HCT116 (cell line): ENCODE data around the gene LAMA4. TPM values are rescaled to one million over a fixed set of nuclear protein-coding genes. Genes with fewer than 3 reads are reported as not detected.

ENCODE experiments used
- ATAC-seq: fragments of 200-7000 bp; cut with Tn5 transposase; 2 replicates; pipeline ENCODE4 v1.9.1; 2020; ENCODE audit warnings: mild to moderate bottlenecking, moderate library complexity
- BruUV-seq: library from RNA; stranded (reverse); fragments of 400-500 nt; replicated peaks from 2 replicates; lab custom pipeline; 2021; lab: Mats Ljungman, UMichigan
- CTCF ChIA-PET: fragments of 300-600 bp; sonication (Branson Sonifier 250); formaldehyde crosslinking; loops from one replicate; lab custom pipeline; 2021; ENCODE audit warnings: antibody characterized with exemption; lab: Charles Lee
- POLR2A ChIA-PET: fragments of 300-600, 350-600 bp; sonication (Branson Sonifier 250); formaldehyde crosslinking; loops from one replicate; lab custom pipeline; 2021; ENCODE audit warnings: antibody characterized with exemption; lab: Charles Lee
- RAD21 ChIA-PET, 2 experiments: fragments of 300-600 bp; sonication (Branson Sonifier 250); formaldehyde crosslinking; loops; one replicate each; lab custom pipeline; 2023; ENCODE audit warnings: low total read pairs in 2 of 2; ENCODE audit not compliant: uncharacterized antibody in 2 of 2, unreplicated experiment in 2 of 2, low non-redundant PET in 1 of 2; lab: Charles Lee
- DNase-seq: peaks from one replicate; pipeline ENCODE4 v3.0.0-alpha.2; 2010; ENCODE audit warnings: low read depth, low spot score
- H2AFZ ChIP-seq: fragments of 200-600 bp; shearing (Covaris generic), sonication (generic); 2 replicates; pipeline ENCODE4 v1.6.1; 2017; ENCODE audit warnings: low read depth, mixed run types, mixed read lengths, antibody characterized with exemption, low read length; ENCODE audit not compliant: poor library complexity, severe bottlenecking
- H3K27ac ChIP-seq: 2 replicates; pipeline ENCODE4 v1.5.1; 2012; ENCODE audit warnings: low read depth, low read length
- H3K27me3 ChIP-seq: fragments of 200-600 bp; sonication (generic); 2 replicates; pipeline ENCODE4 v1.6.1; 2016; ENCODE audit warnings: mixed run types, low read length, mixed read lengths; ENCODE audit not compliant: insufficient read depth
- H3K36me3 ChIP-seq, 2 experiments: fragments of 200-500 bp in 1 of 2; fragments of 200-600 bp in 1 of 2; sonication (Bioruptor generic) in 1 of 2; sonication (generic) in 1 of 2; 2 replicates each; pipeline versions ENCODE4 v1.5.1 to v1.6.1; 2014 to 2016; ENCODE audit warnings: low read length in 2 of 2, inconsistent platforms in 1 of 2, mixed read lengths in 1 of 2, mixed run types in 1 of 2; ENCODE audit not compliant: insufficient read depth in 2 of 2, control insufficient read depth in 1 of 2
- H3K4me1 ChIP-seq, 2 experiments: fragments of 200-600 bp in 1 of 2; sonication (generic) in 1 of 2; 2 replicates each; pipeline versions ENCODE4 v1.5.1 to v1.6.1; 2012 to 2017; ENCODE audit warnings: low read length in 2 of 2, inconsistent platforms in 1 of 2, mild to moderate bottlenecking in 1 of 2, mixed read lengths in 1 of 2, mixed run types in 1 of 2, moderate library complexity in 1 of 2; ENCODE audit not compliant: insufficient read depth in 2 of 2, control insufficient read depth in 1 of 2
- H3K4me2 ChIP-seq: fragments of 200-600 bp; sonication (generic); 2 replicates; pipeline ENCODE4 v1.6.1; 2017; ENCODE audit warnings: mixed run types, low read length, mixed read lengths
- H3K4me3 ChIP-seq, 2 experiments: fragments of 200-600 bp in 1 of 2; sonication (generic) in 1 of 2; replicated peaks in 1 of 2; 2 replicates each; pipeline ENCODE4 v1.5.1; 2011 to 2016; ENCODE audit warnings: low read length in 2 of 2, control low read depth in 1 of 2, low read depth in 1 of 2, mild to moderate bottlenecking in 1 of 2, mixed read lengths in 1 of 2, mixed run types in 1 of 2
- H3K79me2 ChIP-seq: fragments of 200-600 bp; sonication (generic); 2 replicates; pipeline ENCODE4 v1.6.1; 2017; ENCODE audit warnings: mild to moderate bottlenecking, mixed run types, low read length, moderate library complexity, mixed read lengths; ENCODE audit not compliant: insufficient read depth
- H3K9ac ChIP-seq: fragments of 200-600 bp; sonication (generic); 2 replicates; pipeline ENCODE4 v1.6.1; 2016; ENCODE audit warnings: low read length, mixed read lengths
- H3K9me2 ChIP-seq: fragments of 200-600 bp; sonication (generic), shearing (Covaris generic); 2 replicates; pipeline ENCODE4 v1.6.1; 2017; ENCODE audit warnings: mixed run types, mild to moderate bottlenecking, moderate library complexity; ENCODE audit not compliant: insufficient read depth
- H3K9me3 ChIP-seq, 2 experiments: fragments of 200-500 bp in 1 of 2; fragments of 200-600 bp in 1 of 2; sonication (Bioruptor generic) in 1 of 2; sonication (generic) in 1 of 2; 2 replicates each; pipeline ENCODE4 v1.6.1; 2014 to 2017; ENCODE audit warnings: low read length in 2 of 2, mixed read lengths in 2 of 2, inconsistent platforms in 1 of 2, low read depth in 1 of 2, mild to moderate bottlenecking in 1 of 2, mixed run types in 1 of 2, moderate library complexity in 1 of 2; ENCODE audit not compliant: control insufficient read depth in 1 of 2, insufficient read depth in 1 of 2
- H4K20me1 ChIP-seq: fragments of 200-600 bp; sonication (generic), shearing (Covaris generic); 2 replicates; pipeline ENCODE4 v1.6.1; 2017; ENCODE audit warnings: mixed run types, mild to moderate bottlenecking, moderate library complexity; ENCODE audit not compliant: insufficient read depth
- CBX3 ChIP-seq: IDR thresholded peaks from 2 replicates; pipeline ENCODE4 v1.6.1; 2012; ENCODE audit warnings: low read depth
- CEBPB ChIP-seq: IDR thresholded peaks from 2 replicates; pipeline ENCODE4 v1.6.1; 2012; ENCODE audit warnings: low read depth
- EGR1 ChIP-seq: IDR thresholded peaks from 2 replicates; pipeline ENCODE4 v1.6.1; 2012; ENCODE audit warnings: low read depth
- EZH2 ChIP-seq: fragments of 200-600 bp; sonication (generic); IDR thresholded peaks from 2 replicates; pipeline ENCODE4 v1.6.1; 2017; ENCODE audit warnings: antibody characterized with exemption, mixed run types
- EZH2phosphoT487 ChIP-seq: fragments of 200-600 bp; IDR thresholded peaks from 2 replicates; pipeline ENCODE4 v1.6.1; 2018; ENCODE audit warnings: antibody characterized with exemption, borderline replicate concordance
- FOSL1 ChIP-seq: IDR thresholded peaks from 2 replicates; pipeline ENCODE4 v1.6.1; 2012; ENCODE audit warnings: low read depth
- JUND ChIP-seq: IDR thresholded peaks from 2 replicates; pipeline ENCODE4 v1.6.1; 2012
- POLR2A ChIP-seq: IDR thresholded peaks from 2 replicates; pipeline ENCODE4 v1.7.0; 2011; ENCODE audit warnings: borderline replicate concordance; ENCODE audit not compliant: insufficient read depth, insufficient read length; ENCODE audit errors: extremely low read depth
- POLR2AphosphoS5 ChIP-seq: IDR thresholded peaks from 2 replicates; pipeline ENCODE4 v1.6.1; 2011; ENCODE audit warnings: mild to moderate bottlenecking, low read depth, low read length, moderate library complexity
- SIN3A ChIP-seq: IDR thresholded peaks from 2 replicates; pipeline ENCODE4 v1.6.1; 2012; ENCODE audit warnings: low read depth
- SP1 ChIP-seq: IDR thresholded peaks from 2 replicates; pipeline ENCODE4 v1.6.1; 2012; ENCODE audit warnings: low read depth
- SRF ChIP-seq: IDR thresholded peaks from 2 replicates; pipeline ENCODE4 v1.6.1; 2012; ENCODE audit warnings: low read depth
- TCF7L2 ChIP-seq: IDR thresholded peaks from 2 replicates; pipeline ENCODE4 v1.7.0; 2011; ENCODE audit warnings: borderline replicate concordance, inconsistent platforms; ENCODE audit not compliant: insufficient read depth, insufficient read length; ENCODE audit errors: extremely low read depth
- ZBTB33 ChIP-seq: IDR thresholded peaks from 2 replicates; pipeline ENCODE4 v1.6.1; 2011; ENCODE audit warnings: mild to moderate bottlenecking, low read length, moderate library complexity; ENCODE audit not compliant: insufficient replicate concordance; ENCODE audit errors: extremely low read depth
- ZFX ChIP-seq: fragments of 450-650 bp; IDR thresholded peaks from 2 replicates; pipeline ENCODE4 v1.6.1; 2017
- ZNF274 ChIP-seq: fragments of 200-500 bp; sonication (Bioruptor generic); IDR thresholded peaks from 2 replicates; pipeline ENCODE4 v1.6.1; 2014; ENCODE audit warnings: mild to moderate bottlenecking, low read depth, low read length, inconsistent platforms
- intact Hi-C: fragments of 100-400 bp; cut with micrococcal nuclease; formaldehyde crosslinking; loops from 2 replicates; pipeline ENCODE4 v1.10.0; 2022
- total RNA-seq: library from RNA; stranded (reverse); gene quantifications from one replicate; pipeline ENCODE4 v1.2.1, GENCODE V29; 2021; ENCODE audit not compliant: unreplicated experiment
- TF ChIP-seq, protein P1 (sequence below): IDR thresholded peaks from 2 replicates; pipeline ENCODE4 v1.6.1; 2012

The LAMA4 gene
- total RNA-seq, 1 experiment from 2014 or later: 2.2 TPM

DNA sequence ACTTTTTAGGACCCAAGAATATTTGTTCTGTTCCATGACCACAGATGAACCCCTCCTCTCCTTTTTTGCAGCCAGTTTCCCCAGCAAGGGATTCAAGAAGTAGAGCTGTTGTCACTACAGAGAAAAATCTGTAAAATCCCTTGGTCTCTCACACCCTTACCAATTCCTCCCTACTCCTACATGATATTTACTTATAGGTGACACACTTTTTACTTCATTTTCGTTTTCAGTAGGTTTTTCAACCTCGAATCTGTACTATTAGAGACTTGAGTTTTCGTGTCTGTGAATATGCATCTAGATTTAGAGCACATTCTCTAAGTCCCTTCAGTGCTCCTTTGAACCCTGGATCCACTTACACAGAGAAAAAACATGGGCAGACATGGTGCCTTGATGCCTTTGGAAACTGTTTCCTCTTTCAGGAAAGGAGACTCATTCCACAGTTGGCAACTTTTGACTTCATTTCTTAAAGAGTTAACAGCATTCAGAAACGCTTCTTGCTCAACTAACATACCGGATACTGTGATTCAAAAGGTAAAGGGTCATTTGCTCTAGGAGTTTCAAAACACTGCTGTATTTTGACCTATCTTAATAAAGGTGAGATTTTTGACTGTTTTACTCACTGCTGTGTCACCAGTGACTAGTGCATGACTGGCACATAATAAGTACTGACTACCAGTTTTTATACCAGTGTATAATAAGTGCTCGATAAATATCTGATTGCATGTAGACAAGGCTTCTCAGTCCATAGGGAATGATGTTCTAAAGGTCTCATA lies 50.6 kb downstream of the LAMA4 start:
- H3K27ac ChIP-seq: peak overlapping the region; percentile 11; the same call in 1 of the 2 replicates
- CTCF ChIA-PET: interaction anchor here (1.5 kb wide), 1 partner anchor 24 kb away, joined by 7 read pairs; no protein-coding TSS in a partner anchor
- peak overlapping the region; percentile 4 to 35; a peak in 2 of 4 replicates for H3K4me3 ChIP-seq
- H3K79me2 ChIP-seq: no peaks in the 10 kb centered on the region
- BruUV-seq: TSS peak; percentile 73
- RAD21 ChIA-PET: no interaction called here
- H3K4me1 ChIP-seq: peaks cover 3 to 47% of the 10 kb centered on the region in 2 experiments; a peak in 3 of 4 replicates
- H4K20me1 ChIP-seq: no peaks in the 10 kb centered on the region
- peak overlapping the region; percentile 39 for H3K9ac ChIP-seq
- peak overlapping the region; percentile 99 for H2AFZ ChIP-seq
- H3K27me3 ChIP-seq: no peaks in the 10 kb centered on the region
- peak overlapping the region; percentile 68 for H3K4me2 ChIP-seq
- H3K9me3 ChIP-seq: no peaks in the 10 kb centered on the region
- peak; percentile 72 for DNase-seq
- peak; percentile 81 for ATAC-seq
- H3K36me3 ChIP-seq: no peaks in the 10 kb centered on the region
- no peaks in the 10 kb centered on the region for H3K9me2 ChIP-seq
- TF ChIP-seq ZBTB33 (peak; percentile 9), EGR1 (peak; percentile 17; the same call in 1 of the 2 replicates), ZNF274 (no peak), SRF (peak; percentile 79; the same call in 1 of the 2 replicates), JUND (peak; percentile 89), EZH2 (no peak), POLR2AphosphoS5 (peak; percentile 62; the same call in 1 of the 2 replicates), POLR2A (no peak), CEBPB (peak; percentile 98), TCF7L2 (no peak), SIN3A (peak; percentile 70; the same call in 1 of the 2 replicates), ZFX (no peak), EZH2phosphoT487 (no peak), FOSL1 (peak; percentile 99), SP1 (peak; percentile 89), CBX3 (0 out of 2 replicates have a peak, but pooled peaks have one; percentile 50)
- TF ChIP-seq, protein P1, sequence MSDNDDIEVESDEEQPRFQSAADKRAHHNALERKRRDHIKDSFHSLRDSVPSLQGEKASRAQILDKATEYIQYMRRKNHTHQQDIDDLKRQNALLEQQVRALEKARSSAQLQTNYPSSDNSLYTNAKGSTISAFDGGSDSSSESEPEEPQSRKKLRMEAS: peak; percentile 46; the same call in 1 of the 2 replicates
- POLR2A ChIA-PET: no interaction called here
- intact Hi-C loops: no loop called here
